ENCODE results near the gene CCDC136. TPM values are rescaled to one million over a fixed set of nuclear protein-coding genes. Genes with fewer than 3 reads are reported as not detected.

The CCDC136 gene
- total RNA-seq, 2 experiments from 2014 or later, result 9.9 to 10.0 TPM

GRCh38 chr7:128774921-128775320, 16.8 kb upstream of the CCDC136 start:
- ChIA-PET CTCF (no interaction called here), POLR2A (no interaction called here)

DNA sequence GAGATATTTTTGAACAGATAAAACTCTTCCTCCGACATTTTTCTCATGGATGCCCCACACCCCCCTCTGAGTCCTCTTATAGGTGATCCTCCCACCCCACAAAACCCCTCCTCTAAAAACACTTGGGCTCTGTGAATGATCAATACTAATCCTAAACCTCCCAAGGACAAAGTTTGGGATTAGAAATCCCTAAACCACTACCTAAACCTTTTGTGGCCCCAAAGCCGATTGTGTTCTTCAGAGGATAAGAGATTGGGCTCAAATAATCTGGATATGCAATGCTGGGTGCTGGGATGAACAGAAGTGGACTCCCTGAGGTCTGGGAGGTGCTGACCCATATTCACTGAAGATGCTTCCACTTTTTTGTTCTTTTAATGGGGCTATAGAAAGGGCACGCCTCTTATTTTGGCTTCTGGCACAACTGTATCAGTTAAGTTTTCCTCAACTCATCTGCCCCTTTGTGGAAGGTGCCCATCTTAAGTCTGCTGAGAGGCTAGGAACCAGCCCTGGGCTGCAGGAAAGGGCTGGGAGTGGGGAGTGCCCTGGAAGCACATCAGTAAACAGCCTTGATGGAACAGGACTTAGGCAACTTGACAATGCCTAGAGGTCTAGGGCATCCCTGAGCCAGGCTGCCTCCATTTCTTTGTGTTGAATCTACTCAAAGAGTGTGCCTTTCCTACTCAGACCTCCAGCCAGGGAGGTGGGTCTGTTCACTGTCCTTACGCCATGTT, 15.9 kb upstream of the CCDC136 start, which contains the start of gene OPN1SW:
Gene OPN1SW, minus strand, starts transcription at position 51 of the 731 bp plus-strand sequence. Its CDS starts 13 bp downstream, at position 38.
- POLR2A ChIA-PET, result no interaction called here
- CTCF ChIA-PET, result no interaction called here

DNA sequence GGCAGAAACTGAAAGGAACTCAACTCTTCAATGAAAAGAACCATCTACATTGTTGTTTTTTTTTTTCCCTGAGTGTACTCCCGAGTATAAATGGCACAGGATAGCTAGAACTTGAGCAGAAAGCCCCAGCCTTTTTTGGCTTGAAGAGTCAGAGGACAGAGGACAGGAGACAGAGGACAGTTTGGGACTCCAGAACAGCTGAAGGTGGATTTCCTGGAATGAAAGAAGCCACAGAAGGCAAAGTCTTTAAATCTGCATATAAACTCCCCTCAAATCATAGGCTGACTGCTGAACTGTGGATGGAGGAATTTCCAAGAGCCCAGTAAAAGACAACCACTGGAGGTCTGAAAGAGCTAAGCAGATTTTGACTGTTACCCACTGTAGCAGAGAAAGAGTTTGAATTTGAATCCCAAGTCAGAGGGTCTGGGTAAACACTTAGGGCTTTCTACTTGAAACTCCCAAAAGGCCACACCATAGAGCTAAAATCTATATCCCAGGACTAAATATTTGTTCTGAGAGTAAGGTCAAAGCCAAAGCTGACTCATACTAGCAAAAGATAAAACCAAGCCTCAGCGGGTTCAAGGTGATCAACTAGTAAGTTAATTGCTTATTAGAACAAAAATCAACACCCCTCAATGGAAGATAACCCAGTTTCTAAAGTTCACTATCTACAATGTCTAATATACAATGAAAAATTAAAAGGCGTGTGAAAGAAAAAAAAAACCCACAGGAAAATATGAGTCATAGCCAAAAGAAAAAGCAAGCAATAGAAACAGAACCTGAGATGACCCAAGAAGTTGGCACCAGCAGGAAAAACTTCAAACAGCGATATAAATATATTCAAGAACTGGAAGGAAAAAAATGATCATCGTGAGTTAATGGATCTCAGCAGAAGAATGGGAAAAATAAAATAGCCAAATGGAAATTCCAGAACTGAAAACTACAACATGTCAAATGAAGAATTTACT, 14.3 kb upstream of the CCDC136 start:
- ChIA-PET CTCF (no interaction called here), POLR2A (interaction anchor here (0.5 kb wide), 1 partner anchor 13 kb away, joined by 3 read pairs; no protein-coding TSS in a partner anchor)

DNA sequence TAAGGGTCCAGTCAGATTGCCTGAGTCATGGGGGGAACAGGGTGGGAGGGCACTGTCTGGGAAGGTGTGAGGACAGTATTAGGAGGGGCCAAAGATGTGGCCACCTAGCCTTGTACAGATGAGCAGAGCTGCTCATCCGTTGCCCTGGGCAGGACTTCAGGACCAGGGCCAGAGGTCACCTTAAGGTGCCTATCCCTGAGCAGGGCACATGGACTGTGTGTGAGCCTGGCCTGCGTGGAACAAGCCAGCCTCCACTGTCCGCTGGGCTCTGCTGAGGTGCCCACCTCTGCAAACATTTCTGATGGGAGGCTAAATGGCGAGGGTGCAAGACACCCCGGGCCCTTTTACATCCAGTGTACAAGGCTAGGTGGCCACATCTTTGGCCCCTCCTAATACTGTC, 12.8 kb upstream of the CCDC136 start:
- ChIA-PET CTCF (interaction anchor here (0.6 kb wide), 1 partner anchor 77 kb away, joined by 3 read pairs; no protein-coding TSS in a partner anchor), POLR2A (interaction anchor here (0.6 kb wide), 1 partner anchor 48 kb away, joined by 3 read pairs; no protein-coding TSS in a partner anchor)

GRCh38 chr7:128781126-128781525, 10.6 kb upstream of the CCDC136 start:
- POLR2A ChIA-PET, result no interaction called here
- CTCF ChIA-PET, result interaction anchor here (0.7 kb wide), 1 partner anchor 55 kb away, joined by 6 read pairs; no protein-coding TSS in a partner anchor

DNA sequence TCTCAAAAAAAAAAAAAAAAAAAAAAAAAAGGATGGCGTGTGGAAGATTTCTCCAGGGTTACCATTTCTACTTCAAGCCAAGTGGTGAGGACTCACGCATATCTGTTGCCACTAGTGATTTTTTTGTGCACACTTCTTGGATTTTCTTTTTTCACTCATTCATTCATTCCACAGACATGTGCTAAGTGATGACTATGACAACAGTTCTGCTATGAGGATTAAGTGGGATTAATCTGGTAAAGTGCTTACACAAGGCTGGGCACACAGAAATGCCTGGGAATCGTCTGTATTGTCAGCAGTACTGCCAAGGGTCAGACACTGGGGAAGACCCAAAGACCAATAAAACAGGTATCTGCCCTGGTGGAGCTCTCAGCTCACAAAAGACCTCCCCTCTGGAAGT, 9.9 kb upstream of the CCDC136 start:
- POLR2A ChIA-PET, result no interaction called here
- CTCF ChIA-PET, result no interaction called here

DNA sequence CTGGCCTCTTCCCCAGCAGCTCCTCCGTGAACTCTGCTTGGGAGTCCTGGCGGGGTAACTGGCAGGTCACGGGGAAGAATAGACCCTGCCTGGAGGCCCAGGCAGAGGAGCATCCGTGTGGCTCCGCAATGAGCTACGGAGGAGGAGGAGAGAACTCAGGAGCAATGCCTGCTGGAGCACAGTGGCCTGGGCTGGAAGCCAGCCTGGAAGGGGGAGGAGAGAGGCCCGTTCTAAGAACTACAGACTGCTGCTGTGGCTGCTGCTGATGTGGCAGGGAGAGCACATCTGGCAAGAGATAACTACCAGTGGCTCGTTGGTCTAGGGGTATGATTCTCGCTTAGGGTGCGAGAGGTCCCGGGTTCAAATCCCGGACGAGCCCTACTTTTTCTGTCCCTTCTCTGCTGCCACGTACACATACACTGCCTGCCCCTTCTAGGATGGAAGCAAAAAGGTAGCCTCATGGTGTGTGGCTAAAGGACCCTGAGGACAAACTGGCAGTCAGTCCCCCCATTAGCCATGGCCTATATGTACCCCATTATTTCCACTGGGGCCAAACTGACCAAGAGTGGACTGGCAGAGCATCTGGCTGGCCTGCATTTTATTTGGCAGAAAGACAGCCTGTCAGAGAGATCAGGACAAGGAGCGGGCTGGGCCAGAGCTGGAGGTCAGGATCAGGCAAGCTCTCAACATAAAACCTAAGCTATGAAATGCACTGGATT, 8.5 kb upstream of the CCDC136 start:
- POLR2A ChIA-PET, result no interaction called here

GRCh38 chr7:128785738-128786137, 6.0 kb upstream of the CCDC136 start:
- ChIA-PET CTCF (no interaction called here), POLR2A (no interaction called here)

More for the DNA sequence above, 8.5 kb upstream of the CCDC136 start:
- CTCF ChIA-PET, result interaction anchor here (0.6 kb wide), 1 partner anchor 21 kb away, joined by 3 read pairs; no protein-coding TSS in a partner anchor

DNA sequence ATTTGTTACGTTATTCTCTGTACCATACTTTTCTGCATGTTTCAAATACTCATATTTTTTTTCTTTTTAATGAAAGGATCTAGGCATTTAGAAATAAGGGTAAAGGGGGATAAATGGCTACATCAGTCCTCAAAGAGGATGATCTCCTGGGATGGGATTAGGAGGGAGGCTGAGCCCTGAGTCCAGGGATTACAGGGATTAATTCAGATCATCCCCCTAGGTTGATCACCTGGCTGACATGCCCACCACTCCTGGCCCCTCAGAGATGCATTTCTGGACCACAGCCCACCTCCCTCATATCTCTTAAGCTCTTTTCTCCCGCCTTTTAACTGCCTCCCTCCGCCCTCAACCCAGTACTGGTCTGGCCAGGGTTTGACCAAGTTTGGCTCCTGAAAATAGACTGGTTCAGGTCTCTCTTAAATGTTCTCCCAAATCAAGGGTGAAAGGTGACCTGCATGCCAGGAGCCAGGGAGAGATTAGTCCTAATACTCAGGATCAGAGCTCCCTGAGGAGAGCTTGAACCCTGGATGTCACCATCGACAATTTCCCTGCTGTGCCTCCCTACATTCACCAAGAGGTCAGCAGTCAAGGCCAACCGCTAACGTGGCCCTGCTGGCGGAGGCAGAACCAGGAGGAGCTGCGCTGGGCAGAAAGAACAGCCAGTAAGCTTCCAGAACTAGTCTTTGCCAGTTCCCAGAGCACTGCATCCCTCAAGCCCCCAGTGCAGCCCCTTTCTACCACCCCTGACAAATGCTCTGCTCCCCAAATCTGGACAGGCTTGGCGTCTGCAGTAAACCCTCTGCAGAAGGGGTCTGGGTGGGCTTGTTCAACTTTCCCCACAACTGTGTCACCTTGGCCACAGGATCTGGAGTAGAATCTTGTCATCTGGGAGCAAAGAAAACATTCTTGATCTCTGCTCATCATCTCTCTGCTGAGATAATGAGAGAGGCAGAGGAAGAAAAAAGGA, 3.0 kb upstream of the CCDC136 start:
- CTCF ChIA-PET, result no interaction called here
- POLR2A ChIA-PET, result no interaction called here

DNA sequence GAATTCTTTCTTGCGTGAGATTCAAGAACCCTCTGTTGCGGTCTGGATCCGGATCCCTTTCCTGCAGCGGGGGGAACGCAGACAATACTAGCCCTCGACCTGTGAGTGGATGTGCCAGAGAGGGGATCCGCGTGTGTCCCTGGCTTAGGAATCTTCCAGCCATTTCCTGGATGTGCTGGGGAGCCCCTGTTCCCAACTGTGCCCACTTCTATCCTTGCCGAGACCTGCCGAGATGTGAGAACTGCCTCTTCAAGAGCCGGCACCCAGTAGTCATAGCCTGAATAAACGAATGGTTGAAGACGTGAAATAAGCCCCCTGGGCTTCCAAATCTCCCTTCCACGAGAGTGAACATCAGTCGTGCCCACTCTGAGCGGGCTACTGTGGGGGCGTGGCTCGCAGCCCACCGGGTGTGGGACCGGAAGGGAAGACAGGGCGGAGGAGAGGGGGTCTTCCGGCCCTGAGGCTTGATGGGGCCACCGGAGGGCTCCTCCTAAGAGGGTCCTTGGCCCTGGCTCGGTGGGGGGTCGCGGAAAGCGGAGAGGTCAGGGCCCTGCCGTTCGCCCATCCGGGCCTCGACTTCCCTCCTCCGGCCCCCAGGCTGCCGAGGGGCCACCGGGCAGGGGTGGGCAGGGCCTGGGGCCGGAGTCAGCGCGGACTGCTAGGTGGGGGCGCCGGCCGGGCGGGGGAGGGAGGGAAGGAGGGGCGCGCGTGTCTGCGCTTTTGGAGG, 1.3 kb upstream of the CCDC136 start:
- POLR2A ChIA-PET, result interaction anchor here (0.6 to 1.0 kb wide), 4 partner anchors 13 to 98 kb away, joined by 3 to 5 read pairs (median 3); no protein-coding TSS in a partner anchor
- CTCF ChIA-PET, result interaction anchor here (0.5 to 1.2 kb wide), 2 partner anchors 38 to 52 kb away, joined by 4 read pairs; no protein-coding TSS in a partner anchor

GRCh38 chr7:128791972-128792327, 182 bp downstream of the CCDC136 start:
- CTCF ChIA-PET, result interaction anchor here (0.7 to 1.2 kb wide), 2 partner anchors 50 kb away, joined by 3 to 4 read pairs; no protein-coding TSS in a partner anchor
- POLR2A ChIA-PET, result no interaction called here

DNA sequence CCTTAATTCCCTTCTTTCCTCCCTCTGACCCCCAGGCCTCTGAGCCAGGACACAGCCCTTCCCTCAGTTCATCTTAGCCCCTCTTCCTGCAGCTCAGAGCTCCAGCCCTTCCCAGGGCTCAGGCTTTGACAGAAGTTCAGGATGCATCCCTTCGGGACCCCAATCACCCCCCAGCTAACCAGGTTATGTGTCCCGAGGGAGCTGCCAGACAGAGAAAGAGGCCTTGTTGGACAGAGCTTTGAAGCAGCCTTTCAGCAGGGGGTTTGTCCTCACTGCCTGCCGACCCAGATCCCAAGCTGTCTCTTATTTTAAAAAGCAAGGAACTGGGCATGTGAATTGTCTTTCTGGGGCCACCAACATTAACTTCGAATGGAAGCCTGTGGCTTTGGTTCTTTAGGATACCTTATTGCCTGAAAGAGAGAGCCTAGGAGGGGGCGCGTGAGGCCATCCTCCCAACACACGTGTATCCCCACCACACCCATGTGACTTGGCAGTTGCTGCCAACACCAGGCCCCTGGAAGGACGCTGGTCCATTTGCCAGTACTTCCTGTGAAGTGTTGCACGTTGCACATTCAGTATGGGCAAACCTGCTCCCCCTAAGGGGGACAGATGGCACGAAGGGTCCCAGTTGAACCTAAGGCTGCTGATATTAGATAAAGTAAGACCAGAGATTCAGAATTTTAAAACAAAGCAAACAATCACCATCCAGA, 858 bp downstream of the CCDC136 start:
- ChIA-PET POLR2A (no interaction called here), CTCF (interaction anchor here (0.7 kb wide), 1 partner anchor 49 kb away, joined by 3 read pairs; no protein-coding TSS in a partner anchor)

- ChIA-PET CTCF (no interaction called here), POLR2A (no interaction called here)
These were observed 1.4 kb downstream of the CCDC136 start for GRCh38 chr7:128793181-128793547.

GRCh38 chr7:128794020-128794419, 2.3 kb downstream of the CCDC136 start:
- ChIA-PET POLR2A (no interaction called here), CTCF (no interaction called here)

- ChIA-PET POLR2A (no interaction called here), CTCF (no interaction called here)
These were observed 2.7 kb downstream of the CCDC136 start for GRCh38 chr7:128794436-128794835.

DNA sequence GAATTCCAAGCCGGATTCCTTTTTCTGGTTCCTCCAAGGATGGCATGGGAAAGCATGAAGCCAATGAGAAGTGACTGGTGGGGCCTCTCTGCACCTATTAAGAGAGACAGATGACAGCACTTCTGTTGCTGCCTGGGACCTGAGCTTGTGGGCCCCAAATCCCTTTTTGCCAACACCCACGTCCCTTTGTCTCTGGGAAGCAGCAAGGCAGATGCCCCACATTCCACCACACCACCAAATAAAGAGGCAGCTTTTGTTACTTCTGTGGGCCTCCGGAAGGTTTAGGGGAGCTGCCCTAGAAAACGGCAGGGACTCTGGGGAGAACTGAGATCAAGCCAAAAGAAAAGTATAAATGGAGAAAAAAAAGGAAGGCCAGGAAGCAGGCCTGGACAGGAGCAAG, 3.4 kb downstream of the CCDC136 start:
- POLR2A ChIA-PET, result no interaction called here
- CTCF ChIA-PET, result no interaction called here

GRCh38 chr7:128796327-128796726, 4.6 kb downstream of the CCDC136 start:
- CTCF ChIA-PET, result interaction anchor here (1.0 kb wide), 1 partner anchor 87 kb away, joined by 5 read pairs; no protein-coding TSS in a partner anchor
- POLR2A ChIA-PET, result no interaction called here

Measured in activated CD8-positive, alpha-beta memory T cell treated with anti-CD3 and anti-CD28 coated beads for 36 hours (primary cell).